ENCODE results near the gene SV2B.

Gene SV2B

GRCh38 chr15:91192690-91193377, 92.8 kb downstream of the SV2B start:
- DNase-seq (ENCODE audit: low read depth) = no peak

GRCh38 chr15:91193378-91193720, 93.3 kb downstream of the SV2B start:
- DNase-seq (ENCODE audit: low read depth) = no peak

GRCh38 chr15:91196127-91196526, 96.1 kb downstream of the SV2B start:
- no peak for DNase-seq (ENCODE audit: low read depth)

- no peak for DNase-seq (ENCODE audit: low read depth)
Measured at GRCh38 chr15:91196768-91197167, 96.7 kb downstream of the SV2B start.

GRCh38 chr15:91199511-91199910, 99.5 kb downstream of the SV2B start:
- DNase-seq (ENCODE audit: low read depth) = no peak

- no peak for DNase-seq (ENCODE audit: low read depth)
Measured at GRCh38 chr15:91200101-91200754, 100.2 kb downstream of the SV2B start.

- no peak for DNase-seq (ENCODE audit: low read depth)
Measured at GRCh38 chr15:91202510-91203102, 102.5 kb downstream of the SV2B start.

GRCh38 chr15:91203619-91204203, 103.7 kb downstream of the SV2B start:
- no peak for DNase-seq (ENCODE audit: low read depth)

- no peak for DNase-seq (ENCODE audit: low read depth)
Measured at GRCh38 chr15:91208371-91208770, 108.3 kb downstream of the SV2B start.

GRCh38 chr15:91209318-91209717, 109.3 kb downstream of the SV2B start:
- DNase-seq (ENCODE audit: low read depth) = no peak

GRCh38 chr15:91209726-91210125, 109.7 kb downstream of the SV2B start:
- DNase-seq (ENCODE audit: low read depth) = no peak

- no peak for DNase-seq (ENCODE audit: low read depth)
Measured at GRCh38 chr15:91214675-91215590, 114.9 kb downstream of the SV2B start.

GRCh38 chr15:91216000-91216399, 115.9 kb downstream of the SV2B start:
- DNase-seq (ENCODE audit: low read depth) = no peak

GRCh38 chr15:91219206-91219605, 119.1 kb downstream of the SV2B start:
- no peak for DNase-seq (ENCODE audit: low read depth)

- no peak for DNase-seq (ENCODE audit: low read depth)
Measured at GRCh38 chr15:91222052-91222451, 122.0 kb downstream of the SV2B start.

GRCh38 chr15:91223863-91224262, 123.8 kb downstream of the SV2B start:
- no peak for DNase-seq (ENCODE audit: low read depth)

- no peak for DNase-seq (ENCODE audit: low read depth)
Measured at GRCh38 chr15:91224755-91225380, 124.8 kb downstream of the SV2B start.

GRCh38 chr15:91225741-91226140, 125.7 kb downstream of the SV2B start:
- no peak for DNase-seq (ENCODE audit: low read depth)

GRCh38 chr15:91227117-91227516, 127.1 kb downstream of the SV2B start:
- no peak for DNase-seq (ENCODE audit: low read depth)

- DNase-seq (ENCODE audit: low read depth) = no peak
Measured at GRCh38 chr15:91227766-91228165, 127.7 kb downstream of the SV2B start.

- no peak for DNase-seq (ENCODE audit: low read depth)
Measured at GRCh38 chr15:91228383-91228782, 128.3 kb downstream of the SV2B start.

- DNase-seq (ENCODE audit: low read depth) = no peak
Measured at GRCh38 chr15:91228890-91229289, 128.8 kb downstream of the SV2B start.
